Central memory CD8-positive, alpha-beta T cell (primary cell): ENCODE measurements around the gene DPP6.

Experiments used
- ATAC-seq: fragments of 150-1000 bp; cut with Tn5 transposase; replicated peaks from 2 replicates; pipeline ENCODE4 v1.10.0; 2022; ENCODE audit warnings: mild to moderate bottlenecking, moderate FRiP score, moderate number of reproducible peaks; ENCODE audit not compliant: poor library complexity, severe bottlenecking; ENCODE audit errors: extremely low read depth
- DNase-seq, 2 donors: peaks; one replicate each; pipeline ENCODE4 v3.0.0; 2021; ENCODE audit warnings: low spot score in 2 of 2
- H3K27ac Mint-ChIP-seq: one replicate; pipeline ENCODE4 v1.8.0; 2022; ENCODE audit warnings: low read depth, mild to moderate bottlenecking, moderate library complexity, mixed read lengths
- H3K27me3 Mint-ChIP-seq: one replicate; pipeline ENCODE4 v1.8.0; 2022; ENCODE audit warnings: mixed read lengths
- H3K36me3 Mint-ChIP-seq: one replicate; pipeline ENCODE4 v1.8.0; 2022; ENCODE audit warnings: mild to moderate bottlenecking, moderate library complexity, mixed read lengths; ENCODE audit not compliant: insufficient read depth
- H3K4me1 Mint-ChIP-seq: one replicate; pipeline ENCODE4 v1.8.0; 2022; ENCODE audit warnings: mixed read lengths
- H3K4me3 Mint-ChIP-seq: one replicate; pipeline ENCODE4 v1.8.0; 2022; ENCODE audit warnings: mild to moderate bottlenecking, moderate library complexity, mixed read lengths
- H3K9me3 Mint-ChIP-seq: one replicate; pipeline ENCODE4 v1.8.0; 2022; ENCODE audit warnings: mixed read lengths

Gene DPP6

GRCh38 chr7:154425271-154425670 is 373.1 kb downstream of the DPP6 start:
- DNase-seq = no peak
- Mint-ChIP-seq H3K4me3 (no peak overlapping the region), H3K27me3 (no peaks in the 10 kb centered on the region), H3K36me3 (peaks cover 3% of the 10 kb centered on the region), H3K27ac (no peak overlapping the region), H3K4me1 (no peaks in the 10 kb centered on the region), H3K9me3 (peaks cover 18% of the 10 kb centered on the region)
- ATAC-seq = no peak

- no peak for DNase-seq
- peaks cover 13% of the 10 kb centered on the region for H3K9me3 Mint-ChIP-seq
- no peak for ATAC-seq
- no peak overlapping the region for H3K27ac Mint-ChIP-seq
- H3K27me3 Mint-ChIP-seq = no peaks in the 10 kb centered on the region
- no peak overlapping the region for H3K4me3 Mint-ChIP-seq
- H3K36me3 Mint-ChIP-seq = peaks cover 3% of the 10 kb centered on the region
- H3K4me1 Mint-ChIP-seq = no peaks in the 10 kb centered on the region
Observed at GRCh38 chr7:154426778-154427177, 374.6 kb downstream of the DPP6 start.

- Mint-ChIP-seq H3K27me3 (no peaks in the 10 kb centered on the region), H3K36me3 (peaks cover 3% of the 10 kb centered on the region)
Observed at GRCh38 chr7:154427533-154427932, 375.3 kb downstream of the DPP6 start.

GRCh38 chr7:154429666-154430404 is 377.6 kb downstream of the DPP6 start:
- Mint-ChIP-seq H3K27ac (no peak overlapping the region), H3K36me3 (peaks cover 3% of the 10 kb centered on the region), H3K9me3 (peaks cover 10% of the 10 kb centered on the region), H3K4me3 (no peak overlapping the region), H3K4me1 (no peaks in the 10 kb centered on the region), H3K27me3 (no peaks in the 10 kb centered on the region)
- DNase-seq (no peak), ATAC-seq (no peak)

More at GRCh38 chr7:154427533-154427932, 375.3 kb downstream of the DPP6 start:
- Mint-ChIP-seq H3K27ac (no peak overlapping the region), H3K9me3 (peaks cover 10% of the 10 kb centered on the region), H3K4me1 (no peaks in the 10 kb centered on the region), H3K4me3 (no peak overlapping the region)
- DNase-seq (no peak), ATAC-seq (no peak)

- ATAC-seq (no peak), DNase-seq (no peak)
- no peaks in the 10 kb centered on the region for H3K4me1 Mint-ChIP-seq
- peaks cover 3% of the 10 kb centered on the region for H3K36me3 Mint-ChIP-seq
- peaks cover 10% of the 10 kb centered on the region for H3K9me3 Mint-ChIP-seq
- H3K27ac Mint-ChIP-seq = no peak overlapping the region
- H3K4me3 Mint-ChIP-seq = no peak overlapping the region
- H3K27me3 Mint-ChIP-seq = no peaks in the 10 kb centered on the region
Observed at GRCh38 chr7:154430640-154431039, 378.4 kb downstream of the DPP6 start.

- no peak for ATAC-seq
- peaks cover 10% of the 10 kb centered on the region for H3K9me3 Mint-ChIP-seq
- peaks cover 3% of the 10 kb centered on the region for H3K36me3 Mint-ChIP-seq
- no peaks in the 10 kb centered on the region for H3K27me3 Mint-ChIP-seq
- peak overlapping the region; percentile 35 for H3K27ac Mint-ChIP-seq
- no peaks in the 10 kb centered on the region for H3K4me1 Mint-ChIP-seq
- H3K4me3 Mint-ChIP-seq = no peak overlapping the region
- no peak for DNase-seq
Observed at GRCh38 chr7:154431045-154431444, 378.8 kb downstream of the DPP6 start.

GRCh38 chr7:154433632-154434598 is 381.7 kb downstream of the DPP6 start:
- peaks cover 3% of the 10 kb centered on the region for H3K36me3 Mint-ChIP-seq
- peaks cover 13% of the 10 kb centered on the region for H3K9me3 Mint-ChIP-seq
- no peak overlapping the region for H3K4me3 Mint-ChIP-seq
- DNase-seq = no peak
- ATAC-seq = no peak
- H3K4me1 Mint-ChIP-seq = no peaks in the 10 kb centered on the region
- H3K27ac Mint-ChIP-seq = no peak overlapping the region
- H3K27me3 Mint-ChIP-seq = no peaks in the 10 kb centered on the region

- Mint-ChIP-seq H3K4me3 (no peak overlapping the region), H3K9me3 (peaks cover 13% of the 10 kb centered on the region), H3K27ac (no peak overlapping the region), H3K27me3 (no peaks in the 10 kb centered on the region), H3K36me3 (no peaks in the 10 kb centered on the region), H3K4me1 (no peaks in the 10 kb centered on the region)
- ATAC-seq = no peak
- DNase-seq = no peak
Observed at GRCh38 chr7:154436560-154436959, 384.4 kb downstream of the DPP6 start.

- DNase-seq (no peak), ATAC-seq (no peak)
- peaks cover 13% of the 10 kb centered on the region for H3K9me3 Mint-ChIP-seq
- H3K4me3 Mint-ChIP-seq = no peak overlapping the region
- no peaks in the 10 kb centered on the region for H3K27me3 Mint-ChIP-seq
- no peak overlapping the region for H3K27ac Mint-ChIP-seq
- H3K36me3 Mint-ChIP-seq = peaks cover under 1% of the 10 kb centered on the region
- no peaks in the 10 kb centered on the region for H3K4me1 Mint-ChIP-seq
Observed at GRCh38 chr7:154437234-154437633, 385.0 kb downstream of the DPP6 start.

GRCh38 chr7:154438571-154439367 is 386.6 kb downstream of the DPP6 start:
- H3K9me3 Mint-ChIP-seq = peaks cover 19% of the 10 kb centered on the region
- H3K4me3 Mint-ChIP-seq = no peak overlapping the region
- no peak for ATAC-seq
- DNase-seq = no peak
- H3K27me3 Mint-ChIP-seq = no peaks in the 10 kb centered on the region
- no peak overlapping the region for H3K27ac Mint-ChIP-seq
- peaks cover 2% of the 10 kb centered on the region for H3K36me3 Mint-ChIP-seq
- H3K4me1 Mint-ChIP-seq = no peaks in the 10 kb centered on the region

GRCh38 chr7:154440058-154440457 is 387.9 kb downstream of the DPP6 start:
- no peaks in the 10 kb centered on the region for H3K4me1 Mint-ChIP-seq
- DNase-seq (no peak), ATAC-seq (no peak)
- no peak overlapping the region for H3K4me3 Mint-ChIP-seq
- H3K27me3 Mint-ChIP-seq = no peaks in the 10 kb centered on the region
- H3K27ac Mint-ChIP-seq = no peak overlapping the region
- peaks cover 2% of the 10 kb centered on the region for H3K36me3 Mint-ChIP-seq
- H3K9me3 Mint-ChIP-seq = peaks cover 14% of the 10 kb centered on the region

GRCh38 chr7:154440651-154441050 is 388.5 kb downstream of the DPP6 start:
- no peak for ATAC-seq
- no peak overlapping the region for H3K27ac Mint-ChIP-seq
- H3K9me3 Mint-ChIP-seq = peaks cover 14% of the 10 kb centered on the region
- H3K4me3 Mint-ChIP-seq = no peak overlapping the region
- no peaks in the 10 kb centered on the region for H3K27me3 Mint-ChIP-seq
- peaks cover 2% of the 10 kb centered on the region for H3K36me3 Mint-ChIP-seq
- no peak for DNase-seq
- no peaks in the 10 kb centered on the region for H3K4me1 Mint-ChIP-seq
